ENCODE results near the gene RAET1G.

DNA sequence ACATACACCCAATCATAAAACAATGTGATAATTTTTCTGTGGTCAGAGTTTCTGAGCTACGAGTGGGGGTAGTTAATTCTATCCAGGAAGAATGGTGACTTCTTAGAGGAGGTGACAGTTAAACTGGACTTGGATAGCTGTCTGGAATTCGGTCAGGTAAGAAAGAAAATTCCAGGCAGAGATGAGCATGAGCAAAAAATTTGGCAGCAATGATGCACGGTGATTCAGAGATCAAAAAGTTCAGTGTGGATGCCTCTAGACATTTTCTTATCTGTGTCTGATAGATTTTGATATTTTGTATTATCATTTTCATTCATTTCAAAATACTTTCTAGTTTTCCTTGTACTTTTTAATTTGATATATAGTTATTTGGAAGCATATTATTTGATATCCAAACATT is 37.0 kb downstream of the RAET1G start:
- TF ChIP-seq, protein P1, sequence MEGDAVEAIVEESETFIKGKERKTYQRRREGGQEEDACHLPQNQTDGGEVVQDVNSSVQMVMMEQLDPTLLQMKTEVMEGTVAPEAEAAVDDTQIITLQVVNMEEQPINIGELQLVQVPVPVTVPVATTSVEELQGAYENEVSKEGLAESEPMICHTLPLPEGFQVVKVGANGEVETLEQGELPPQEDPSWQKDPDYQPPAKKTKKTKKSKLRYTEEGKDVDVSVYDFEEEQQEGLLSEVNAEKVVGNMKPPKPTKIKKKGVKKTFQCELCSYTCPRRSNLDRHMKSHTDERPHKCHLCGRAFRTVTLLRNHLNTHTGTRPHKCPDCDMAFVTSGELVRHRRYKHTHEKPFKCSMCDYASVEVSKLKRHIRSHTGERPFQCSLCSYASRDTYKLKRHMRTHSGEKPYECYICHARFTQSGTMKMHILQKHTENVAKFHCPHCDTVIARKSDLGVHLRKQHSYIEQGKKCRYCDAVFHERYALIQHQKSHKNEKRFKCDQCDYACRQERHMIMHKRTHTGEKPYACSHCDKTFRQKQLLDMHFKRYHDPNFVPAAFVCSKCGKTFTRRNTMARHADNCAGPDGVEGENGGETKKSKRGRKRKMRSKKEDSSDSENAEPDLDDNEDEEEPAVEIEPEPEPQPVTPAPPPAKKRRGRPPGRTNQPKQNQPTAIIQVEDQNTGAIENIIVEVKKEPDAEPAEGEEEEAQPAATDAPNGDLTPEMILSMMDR (IDR thresholded peaks at IDR 0.05): no peak
- TF ChIP-seq SIN3A (IDR thresholded peaks at IDR 0.05; ENCODE audit: borderline replicate concordance, insufficient read depth, low read depth, low read length) (no peak), REST (IDR thresholded peaks at IDR 0.05; ENCODE audit: insufficient read depth in 1 of 2, low read depth in 2 of 2, low read length in 1 of 2) (no peak), POLR2AphosphoS5 (IDR thresholded peaks at IDR 0.05; ENCODE audit: low read depth, low read length) (no peak), TCF7L2 (IDR thresholded peaks at IDR 0.05; ENCODE audit: low read depth, low read length) (no peak)

All from Panc1 (cell line).